Activated CD4-positive, CD25-positive, alpha-beta regulatory T cell treated with anti-CD3 and anti-CD28 coated beads, Interleukin-2, amount 50 U/mL, for 72 hours (primary cell): Measurements from ENCODE around the gene BEST4.
"Not testable (repeated sequence)": the region's sequence is repeated elsewhere in the genome, so short reads cannot be mapped to it uniquely, and the experiment has no call there.

Experiments
- DNase-seq: peaks from one replicate; pipeline ENCODE4 v3.0.0; 2021

BEST4 gene

DNA sequence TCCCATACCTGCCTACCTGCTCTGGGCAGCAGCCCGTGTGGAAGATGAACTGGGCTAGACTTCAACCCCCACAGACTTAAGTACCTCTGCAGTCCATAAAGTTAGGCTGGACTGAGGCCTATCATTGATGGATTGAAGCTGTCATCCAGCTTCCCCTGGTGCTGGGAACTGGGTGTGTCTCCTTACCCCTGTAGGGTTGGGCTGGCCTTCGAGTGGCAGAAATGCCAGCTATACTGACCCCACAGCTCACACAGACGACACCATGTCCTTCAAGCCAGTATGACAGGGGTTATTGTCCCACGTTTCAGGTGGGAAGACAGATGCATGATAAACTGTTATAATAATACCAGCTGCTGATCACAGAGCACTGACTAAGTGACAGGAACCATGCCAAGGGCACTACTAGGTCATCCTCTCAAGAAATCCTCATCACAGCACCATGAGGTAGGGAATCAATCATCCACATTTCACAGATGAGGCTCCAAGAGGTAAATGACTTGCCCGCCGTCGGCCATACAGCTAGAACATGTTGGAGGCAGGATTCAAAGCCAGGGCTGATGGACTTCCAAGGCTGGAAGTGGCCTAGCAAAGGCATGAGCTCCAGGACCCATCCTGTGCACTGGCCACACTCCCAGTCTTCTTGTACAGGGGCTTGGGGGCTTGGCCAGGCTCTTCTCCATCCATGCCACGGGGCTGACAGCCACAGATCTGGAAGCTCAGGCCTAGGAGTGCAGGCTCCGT is at the start of gene BEST4:
Gene BEST4 (minus strand): TSS at position 51 of the 741 bp plus-strand sequence. CDS start 465 bp downstream, outside the sequence.
- DNase-seq, result no peak

DNA sequence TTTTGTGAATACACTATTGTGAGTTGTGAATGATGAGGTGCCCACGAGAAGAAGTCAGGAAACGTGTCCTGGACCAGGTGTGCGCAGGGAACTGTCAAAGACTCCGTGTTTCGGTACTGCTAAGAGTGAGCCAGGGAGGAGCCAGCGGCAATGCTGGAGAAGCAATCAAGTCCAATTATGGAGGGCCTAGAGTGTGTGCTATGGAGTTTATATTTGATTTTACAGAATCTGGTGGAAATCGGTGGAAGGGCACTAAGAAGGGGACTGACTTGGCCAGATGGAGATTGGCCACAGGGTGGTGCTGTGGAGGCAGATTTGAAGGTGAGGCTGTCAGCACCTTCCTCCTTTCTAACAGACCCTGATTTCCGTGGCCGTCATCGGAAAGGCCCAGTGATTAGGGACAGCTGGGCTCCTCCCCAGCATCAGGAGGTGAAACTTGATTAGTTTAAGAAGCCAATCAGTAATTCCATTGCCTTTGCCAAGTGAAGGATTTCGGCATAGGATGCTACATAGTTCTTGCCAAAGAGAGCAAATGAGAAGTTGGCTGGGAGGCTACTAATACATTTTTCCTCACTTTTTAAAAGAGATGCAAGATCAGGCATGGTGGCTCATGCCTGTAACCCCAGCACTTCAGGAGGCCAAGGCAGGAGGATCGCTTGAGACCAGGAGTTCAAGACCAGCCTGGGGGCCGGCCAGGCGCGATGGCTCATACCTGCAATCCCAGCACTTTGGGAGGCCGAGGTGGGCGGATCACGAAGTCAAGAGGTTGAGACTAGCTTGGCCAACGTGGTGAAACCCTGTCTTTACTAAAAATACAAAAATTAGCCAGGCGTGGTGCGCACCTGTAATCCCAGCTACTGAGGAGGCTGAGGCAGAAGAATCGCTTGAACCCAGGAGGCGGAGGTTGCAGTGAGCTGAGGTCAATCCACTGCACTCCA is 48.0 kb upstream of the BEST4 start:
- peak; percentile 89 for DNase-seq

DNA sequence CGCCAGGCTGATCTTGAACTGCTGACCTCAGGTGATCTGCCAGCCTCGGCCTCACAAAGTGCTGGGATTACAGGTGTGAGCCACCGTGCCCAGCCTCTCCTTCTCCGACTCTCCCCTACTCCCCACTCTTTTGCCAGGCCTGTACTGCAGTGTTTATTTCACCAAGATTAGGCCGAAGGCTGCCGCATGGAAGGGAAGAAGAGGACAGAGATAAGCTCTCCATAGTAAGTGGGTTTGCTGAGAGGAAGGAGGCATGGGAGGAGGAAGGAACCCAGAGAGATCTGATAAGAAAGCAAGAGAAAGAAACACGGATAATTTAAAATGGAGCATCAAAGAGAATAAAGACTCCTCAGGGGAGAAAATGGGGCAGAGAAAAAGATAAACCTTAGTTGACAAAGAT is 46.4 kb upstream of the BEST4 start:
- no peak for DNase-seq

DNA sequence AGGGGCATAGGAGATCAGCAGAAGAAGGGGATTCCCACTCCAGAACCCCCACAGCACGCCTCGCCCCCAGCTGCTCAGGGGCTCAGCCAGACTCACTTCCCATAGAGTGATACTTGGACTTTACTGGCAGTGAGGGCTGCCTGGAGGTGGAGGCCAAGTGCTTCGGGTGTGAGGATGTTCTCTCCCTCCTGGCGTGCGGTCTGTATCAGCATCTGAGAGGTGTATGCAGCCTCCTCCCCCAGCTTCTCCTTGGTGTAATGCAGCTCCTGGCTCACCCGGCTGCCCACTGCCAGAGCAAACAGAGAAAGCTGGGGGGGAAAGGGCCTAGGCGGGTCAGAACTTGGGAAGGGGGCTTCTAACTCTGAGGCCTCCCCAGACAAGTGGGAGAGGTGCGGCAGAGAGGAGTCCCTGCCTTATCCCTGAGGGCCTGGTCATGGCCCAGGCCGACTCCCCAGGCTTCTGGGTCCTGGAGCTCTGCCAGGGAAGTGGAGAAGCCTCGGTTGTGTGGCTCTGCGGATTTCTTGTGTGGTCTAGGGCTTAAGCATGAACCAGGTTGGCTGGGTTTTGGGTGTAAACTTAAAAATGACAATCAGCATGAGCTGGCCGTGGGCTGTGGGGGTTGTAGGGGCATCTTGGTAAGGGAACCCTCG is 44.2 kb upstream of the BEST4 start:
- DNase-seq, result no peak

DNA sequence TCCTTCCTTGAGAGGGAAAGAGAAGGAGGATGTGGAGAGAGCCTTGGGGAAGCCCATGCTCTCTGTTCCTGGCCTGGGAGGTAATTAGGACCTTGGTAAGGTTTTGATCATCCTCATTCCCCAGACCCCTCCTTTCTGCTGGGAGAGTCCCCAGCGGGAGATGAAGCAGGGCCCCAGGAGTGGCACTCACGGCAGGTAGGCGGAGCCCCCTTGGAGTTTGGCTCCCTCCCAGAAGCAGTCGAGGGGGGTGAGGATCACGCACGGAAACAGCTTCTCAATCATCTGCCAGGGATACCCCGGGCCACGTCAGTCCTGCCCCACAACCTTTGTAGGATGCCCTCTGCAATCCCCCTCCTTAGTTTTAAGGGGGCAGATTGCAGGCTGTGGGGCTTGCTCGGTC is 43.5 kb upstream of the BEST4 start:
- no peak for DNase-seq

DNA sequence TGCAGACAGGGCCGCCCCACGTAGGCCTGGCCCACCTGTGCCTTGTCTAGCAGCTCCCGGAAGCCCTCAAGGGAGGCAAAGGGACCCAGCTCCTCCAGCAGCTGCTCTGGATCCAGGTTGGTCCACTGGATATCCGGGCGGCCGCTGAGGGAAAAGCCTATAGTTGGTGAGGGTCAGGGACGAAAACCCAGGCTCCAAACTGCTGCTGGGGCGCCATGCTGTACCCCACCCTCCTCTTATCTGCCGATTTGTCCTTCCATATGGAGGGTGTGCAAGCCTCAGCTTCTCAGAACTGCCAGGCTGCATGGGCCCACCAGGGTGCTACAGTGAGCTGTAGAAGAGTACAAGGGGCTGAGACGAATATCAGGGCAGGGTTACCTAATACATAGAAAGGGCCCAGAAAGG is 42.9 kb upstream of the BEST4 start:
- DNase-seq, result no peak

DNA sequence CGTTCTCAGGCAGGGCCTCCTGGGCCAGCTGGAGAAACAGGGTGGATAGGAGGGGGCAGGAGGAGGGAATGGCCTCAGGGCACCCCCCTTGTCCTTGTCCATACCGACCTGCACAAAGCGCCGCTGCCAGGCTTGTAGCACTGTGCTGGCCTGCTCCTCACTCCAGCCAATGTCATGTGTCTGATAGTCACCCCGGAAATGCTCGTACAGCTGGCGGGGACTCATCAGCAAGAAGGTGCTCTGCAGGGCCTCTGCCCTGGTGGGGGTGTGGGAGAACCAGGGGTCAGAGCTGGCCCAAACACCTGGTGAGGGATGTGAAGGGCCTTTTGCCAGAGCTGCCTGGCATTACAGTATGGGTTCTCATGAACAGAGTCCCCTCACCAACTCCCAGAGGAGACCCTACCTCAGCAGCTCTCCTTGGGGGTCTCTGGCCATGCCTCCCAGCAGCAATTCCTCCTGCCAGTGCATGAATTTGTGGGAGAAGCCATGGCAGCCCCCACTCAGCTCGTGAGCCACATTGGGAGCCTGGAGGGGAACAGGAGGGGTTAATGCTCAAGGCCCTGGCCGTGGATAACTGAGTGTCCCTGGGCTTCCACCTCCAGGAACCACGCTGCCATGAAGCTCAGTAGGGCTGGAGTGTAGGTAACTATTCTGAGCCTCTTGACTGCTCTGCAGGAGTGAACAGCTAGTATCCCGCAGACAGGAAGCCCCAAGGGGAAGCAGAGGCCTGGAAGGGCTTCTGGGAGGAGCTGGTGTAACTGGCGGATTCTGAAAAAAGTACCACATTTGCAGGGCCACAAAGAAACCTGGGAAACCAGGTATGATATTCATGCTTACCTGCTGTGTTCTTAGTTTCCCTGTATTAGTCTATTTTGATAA is 41.8 kb upstream of the BEST4 start:
- no peak for DNase-seq

DNA sequence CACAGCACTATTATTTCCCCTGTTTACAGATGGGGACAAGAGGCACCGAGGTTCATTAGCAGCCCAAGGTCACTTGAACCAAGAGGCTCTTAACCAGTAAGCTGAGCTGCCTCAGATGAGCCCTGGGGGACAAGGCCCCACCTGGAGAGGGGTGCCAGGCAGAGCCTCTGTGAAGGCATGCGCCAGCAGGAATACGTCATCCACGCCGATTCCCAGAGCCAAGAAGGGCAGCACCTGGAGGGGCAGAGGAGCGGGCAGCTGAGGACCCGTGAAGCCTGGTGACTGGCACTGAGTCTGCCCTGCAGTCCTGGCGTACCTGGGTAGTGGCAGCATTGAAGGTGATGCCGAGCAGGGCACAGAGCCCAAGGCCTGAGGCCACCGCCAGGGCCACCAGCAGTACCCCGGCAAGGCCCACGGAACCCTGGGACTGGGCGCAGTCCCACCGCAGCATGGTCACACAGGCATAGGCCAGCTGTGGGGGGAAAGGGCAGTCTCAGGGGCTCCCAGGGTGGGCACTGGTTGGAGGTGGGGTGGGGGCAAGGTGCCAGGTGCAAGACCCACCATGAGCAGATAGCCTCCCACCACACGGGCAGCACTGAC is 41.0 kb upstream of the BEST4 start:
- no peak for DNase-seq

DNA sequence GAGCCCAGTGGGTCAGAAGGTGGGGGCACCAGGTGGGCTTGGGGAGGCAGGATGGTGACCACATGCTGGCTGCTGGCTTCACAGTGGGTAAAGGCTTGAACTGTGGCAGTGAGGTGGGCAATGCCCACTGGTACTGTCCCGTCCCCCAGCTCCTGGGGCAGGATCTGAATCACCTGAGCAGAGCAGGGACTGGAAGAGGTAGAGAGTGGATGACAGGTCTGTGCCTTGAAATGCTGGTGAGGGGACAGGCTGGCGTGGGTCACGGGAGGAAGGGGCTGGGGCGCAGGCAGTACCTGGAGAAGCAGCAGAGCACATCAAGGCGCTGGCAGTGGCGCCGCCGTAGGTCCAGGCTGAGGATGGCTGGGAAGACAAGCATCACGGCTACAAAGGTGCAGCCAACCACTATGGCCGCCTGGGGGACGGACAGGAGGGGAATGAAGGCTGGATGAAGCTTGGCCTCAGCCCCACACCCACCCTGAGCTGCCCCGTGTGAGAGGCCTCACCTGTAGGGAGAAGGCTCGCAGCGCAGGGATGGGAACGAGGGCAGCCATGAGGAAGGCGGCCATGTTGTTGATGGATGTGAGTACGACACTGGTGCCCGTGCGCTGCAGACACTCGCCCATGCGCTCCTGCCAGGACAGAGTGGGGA is 40.2 kb upstream of the BEST4 start:
- DNase-seq, result no peak

DNA sequence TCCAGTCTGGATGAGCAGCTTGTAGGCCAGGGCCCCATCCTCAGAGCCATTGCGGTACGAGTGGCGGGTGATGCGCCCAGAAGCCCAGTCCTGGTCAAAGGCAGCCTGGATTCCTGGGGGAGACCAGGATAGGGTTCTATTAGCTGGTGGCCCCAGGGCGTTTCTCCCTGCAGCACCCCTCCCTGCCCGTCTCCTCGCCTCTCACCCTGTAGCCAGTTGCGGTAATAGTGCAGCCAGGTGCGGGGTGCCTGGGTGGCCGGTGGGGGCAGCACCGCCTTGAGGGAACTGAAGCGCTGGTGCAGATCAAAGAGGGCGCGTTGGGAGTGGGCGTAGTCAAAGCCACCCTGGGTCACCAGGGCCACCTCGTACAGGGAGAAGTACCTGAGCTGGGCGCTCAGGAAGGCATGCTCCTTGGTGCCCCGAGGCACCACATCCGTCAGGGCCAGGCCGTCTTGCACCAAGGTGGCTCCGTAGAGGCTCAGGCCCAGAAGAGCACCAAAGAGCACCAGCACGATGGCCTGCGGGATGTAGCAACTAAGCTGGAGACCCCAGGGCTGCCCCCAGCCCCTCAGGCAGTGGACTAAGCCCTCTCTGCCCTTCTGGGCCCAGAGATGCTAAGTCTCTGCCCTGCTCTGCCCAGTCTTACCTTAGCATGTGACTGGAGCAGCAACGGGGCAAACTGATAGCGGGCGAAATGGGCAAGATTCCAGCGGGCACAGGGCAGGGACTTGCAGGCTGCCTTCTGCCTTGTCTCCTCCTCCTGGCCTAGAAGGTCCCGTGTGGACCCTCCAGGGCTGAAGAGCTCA is 39.4 kb upstream of the BEST4 start:
- no peak for DNase-seq

DNA sequence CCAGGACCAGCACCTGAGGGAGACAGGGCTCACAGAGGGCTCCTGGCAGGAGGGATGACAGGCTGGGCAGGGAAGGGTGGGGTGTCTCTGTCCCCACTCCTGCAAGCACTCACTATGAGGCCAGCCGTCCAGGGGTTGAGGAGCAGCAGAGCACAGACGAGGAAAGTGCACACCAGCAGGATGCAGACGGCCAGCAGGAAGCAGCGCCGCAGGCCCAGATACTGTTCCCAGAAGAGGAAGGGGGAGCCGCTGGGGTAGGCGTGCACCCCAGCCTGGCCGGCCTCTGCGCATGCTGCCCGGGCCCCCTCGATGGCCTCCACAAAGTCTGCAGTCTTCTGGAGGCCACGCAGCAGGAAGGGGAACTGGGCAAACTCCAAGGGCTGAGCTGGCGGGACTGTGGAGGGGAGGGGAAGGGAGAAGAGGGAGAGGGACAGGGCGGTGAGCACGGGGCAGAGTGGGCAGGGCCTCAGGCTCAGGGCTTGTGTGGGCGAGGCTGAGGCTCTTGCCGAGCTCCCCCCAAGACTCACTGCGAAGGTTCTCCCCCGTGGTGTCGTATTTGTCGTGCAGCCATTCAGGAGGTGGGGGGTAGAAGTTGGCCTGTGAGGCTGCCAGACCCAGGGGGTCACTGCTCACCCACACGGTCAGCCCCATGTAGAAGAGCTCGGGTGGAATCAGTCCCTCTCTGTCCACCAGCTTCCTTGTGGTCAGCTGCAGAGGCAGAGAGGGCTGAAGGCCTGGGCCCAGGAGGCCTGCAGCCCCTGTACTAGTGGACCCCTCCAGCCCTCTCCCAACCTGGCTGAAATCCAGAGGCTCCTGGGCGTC is 38.6 kb upstream of the BEST4 start:
- no peak for DNase-seq

DNA sequence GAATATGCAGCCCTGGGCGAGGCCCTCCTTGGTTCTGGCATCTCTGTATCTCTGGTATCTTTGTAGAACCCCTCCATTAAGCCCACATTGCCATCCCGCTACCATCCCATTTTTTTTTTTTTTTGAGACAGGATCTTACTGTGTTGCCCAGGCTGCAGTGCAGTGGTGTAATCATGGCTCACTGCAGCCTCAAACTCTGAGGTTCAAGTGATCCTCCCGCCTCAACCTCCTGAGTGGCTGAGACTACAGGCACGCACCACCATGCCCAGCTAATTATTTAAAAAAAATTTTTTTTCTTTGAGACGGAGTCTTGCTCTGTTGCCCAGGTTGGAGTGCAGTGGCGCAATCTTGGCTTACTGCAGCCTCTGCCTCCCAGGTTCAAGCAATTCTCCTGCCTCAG is 36.4 kb upstream of the BEST4 start:
- DNase-seq, result not testable (repeated sequence)

DNA sequence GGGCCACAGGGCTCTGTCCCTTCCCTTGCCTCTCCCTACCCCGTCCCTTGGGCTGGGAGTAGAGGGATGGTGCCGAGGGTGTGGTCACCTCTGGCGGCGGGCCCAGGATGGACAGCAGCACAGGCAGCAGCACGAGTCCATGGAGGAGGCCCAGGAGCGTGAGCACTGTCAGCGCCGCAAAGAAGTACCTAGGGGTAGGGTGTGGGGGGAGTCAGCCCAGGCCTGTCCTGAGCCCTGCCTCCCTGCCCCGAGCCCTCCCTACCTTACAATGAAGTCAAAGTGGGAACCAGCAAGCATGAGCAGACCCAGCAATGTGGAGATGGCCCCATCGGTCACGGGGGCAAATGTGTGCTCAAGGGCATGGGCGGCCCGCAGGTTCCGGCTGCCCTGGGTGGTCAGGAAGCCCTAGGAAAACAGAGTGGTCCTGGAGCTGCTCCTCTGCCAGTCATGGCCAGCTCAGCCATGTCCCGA is 35.0 kb upstream of the BEST4 start:
- DNase-seq, result no peak

DNA sequence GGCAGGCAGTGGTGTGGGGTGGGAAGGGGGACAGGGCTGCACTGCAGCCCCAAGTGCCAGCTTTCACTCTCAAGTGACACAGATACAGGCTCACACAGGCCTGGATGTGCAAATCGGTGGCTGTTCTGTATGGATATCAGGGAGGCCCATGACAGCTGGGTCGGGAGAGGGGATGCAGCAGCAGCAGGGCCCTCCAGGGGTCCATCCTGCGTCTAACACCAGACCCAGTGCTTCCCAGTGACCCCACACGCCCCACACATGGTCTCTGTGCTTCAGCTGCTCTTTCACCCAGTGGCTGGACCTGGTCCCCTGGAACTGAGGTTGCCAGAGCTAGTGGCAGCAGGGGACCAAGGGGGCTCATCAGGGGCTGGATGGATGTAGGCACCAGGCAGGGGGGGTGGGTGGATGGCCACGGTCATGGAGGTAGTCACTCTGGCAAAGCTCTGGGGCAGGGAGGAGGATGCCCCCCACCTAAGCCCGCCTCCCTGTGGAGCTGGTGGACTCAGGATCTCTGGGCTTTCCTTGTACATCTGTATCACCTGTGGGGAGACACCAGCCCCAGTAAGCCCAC is 34.2 kb upstream of the BEST4 start:
- DNase-seq, result no peak

DNA sequence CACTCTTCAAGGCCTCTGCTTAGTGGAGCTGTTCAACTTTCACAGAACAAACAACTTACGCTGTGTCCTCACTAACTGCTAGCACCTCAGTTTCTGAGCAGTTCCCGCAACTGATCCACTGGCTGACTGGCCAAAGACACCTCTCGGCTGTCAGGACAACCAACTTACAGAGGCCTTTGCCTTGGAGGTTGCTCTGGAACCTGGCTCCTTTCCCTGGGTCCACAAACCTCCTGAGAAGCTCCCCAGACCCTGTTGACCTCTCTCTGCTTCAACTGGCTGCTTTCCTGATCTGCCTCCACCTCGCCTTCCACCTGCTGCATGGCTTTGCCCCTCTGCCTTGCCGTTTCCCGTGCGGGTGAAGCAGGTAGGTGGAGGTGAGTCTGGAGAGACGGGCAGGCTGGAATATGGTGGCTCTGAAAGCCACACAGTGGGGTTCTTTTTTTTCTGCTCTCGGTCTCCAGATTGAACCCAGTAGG is 33.3 kb upstream of the BEST4 start:
- no peak for DNase-seq

DNA sequence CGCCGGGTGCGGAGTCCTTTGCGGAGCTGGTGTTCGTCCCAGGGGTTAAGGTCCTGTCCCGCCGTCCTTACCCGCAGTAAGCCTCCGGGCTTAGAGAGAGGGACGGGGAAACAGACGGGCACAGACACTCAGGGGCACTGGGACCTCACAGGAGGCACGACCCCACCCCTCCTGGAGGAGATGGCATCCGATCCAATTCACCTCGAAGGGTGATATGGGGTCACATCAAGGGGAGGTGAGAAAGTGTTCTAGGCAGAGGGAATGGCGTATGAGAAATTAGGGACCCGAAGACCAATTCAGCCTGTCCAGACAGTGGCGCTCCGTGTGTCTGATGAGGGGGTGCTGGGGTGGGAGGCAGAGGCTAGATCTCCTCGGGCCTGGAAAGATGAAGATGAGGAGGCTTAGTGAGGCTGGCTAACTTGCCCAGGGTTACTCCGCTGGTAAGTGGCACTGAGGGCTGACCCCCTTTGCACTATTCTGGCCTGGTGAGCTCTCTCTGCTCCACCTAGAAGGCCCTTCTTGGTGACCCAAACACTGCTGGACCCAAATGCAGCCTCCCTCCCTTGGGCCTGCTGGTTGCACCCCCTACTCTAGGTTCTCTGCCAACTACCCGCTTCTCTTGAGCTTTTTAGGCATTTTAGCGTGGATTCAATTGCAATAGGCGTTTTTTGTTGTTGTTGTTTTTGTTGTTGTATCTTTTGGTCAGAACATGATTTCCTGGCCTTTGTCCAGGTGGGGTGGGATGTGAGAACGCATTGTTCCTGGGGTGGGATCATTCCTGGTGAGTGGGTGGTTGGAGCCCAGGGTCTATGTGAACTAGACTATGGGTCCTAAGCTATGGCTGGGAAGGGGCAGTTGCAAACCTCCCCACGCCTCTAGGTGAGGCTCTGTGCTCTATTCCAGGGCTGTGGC is 32.6 kb upstream of the BEST4 start:
- no peak for DNase-seq

DNA sequence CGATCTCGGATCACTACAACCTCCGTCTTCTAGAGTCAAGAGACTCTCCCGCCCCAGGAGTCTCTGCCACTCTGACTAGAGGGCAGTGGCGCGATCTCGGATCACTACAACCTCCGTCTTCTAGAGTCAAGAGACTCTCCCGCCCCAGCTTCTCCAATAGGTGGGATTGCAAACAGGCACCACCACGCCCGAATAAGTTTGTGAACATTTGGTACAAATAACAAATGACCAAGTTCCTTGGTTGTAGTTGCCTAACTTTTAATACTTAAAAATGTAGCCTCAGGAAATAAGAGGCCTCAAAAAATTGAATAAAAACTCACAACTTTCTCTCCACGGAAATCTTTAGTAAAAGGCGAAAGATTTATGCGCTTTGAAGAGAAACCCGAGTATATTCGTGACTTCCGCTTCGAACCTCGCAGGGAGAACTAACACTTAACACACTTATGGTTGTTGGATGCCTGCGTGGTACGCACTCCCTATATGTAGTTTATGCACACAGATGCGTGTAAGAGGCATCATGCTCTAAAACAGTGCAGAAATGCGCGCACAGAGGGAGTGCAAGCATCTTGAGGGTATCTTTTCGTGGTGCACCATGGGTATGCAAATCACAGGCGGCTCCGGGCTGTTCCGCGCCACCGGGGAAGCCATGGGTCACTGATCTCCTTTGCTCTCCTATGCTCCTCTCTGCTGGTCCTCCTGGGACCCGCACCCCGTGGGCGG is 31.8 kb upstream of the BEST4 start:
- DNase-seq, result peak; percentile 81
